Measurements from ENCODE around the gene TIMP4.

TIMP4 gene

GRCh38 chr3:12120374-12121140 is 38.2 kb downstream of the TIMP4 start:
- no peak for TF ChIP-seq CTCF (IDR thresholded peaks at IDR 0.05)
- no peak for TF ChIP-seq ZFX (IDR thresholded peaks at IDR 0.05; ENCODE audit: borderline replicate concordance)
- H3K27ac ChIP-seq, result no peak overlapping the region

GRCh38 chr3:12117473-12117872 is 41.2 kb downstream of the TIMP4 start:
- H3K27ac ChIP-seq, result no peak overlapping the region
- TF ChIP-seq ZFX (IDR thresholded peaks at IDR 0.05; ENCODE audit: borderline replicate concordance), result no peak
- no peak for TF ChIP-seq CTCF (IDR thresholded peaks at IDR 0.05)

- no peak overlapping the region for H3K27ac ChIP-seq
- TF ChIP-seq ZFX (IDR thresholded peaks at IDR 0.05; ENCODE audit: borderline replicate concordance) (no peak), CTCF (IDR thresholded peaks at IDR 0.05) (no peak)
Observed at GRCh38 chr3:12116870-12117269, 41.8 kb downstream of the TIMP4 start.

GRCh38 chr3:12115849-12116248 is 42.9 kb downstream of the TIMP4 start:
- H3K27ac ChIP-seq, result no peak overlapping the region
- TF ChIP-seq ZFX (IDR thresholded peaks at IDR 0.05; ENCODE audit: borderline replicate concordance) (no peak), CTCF (IDR thresholded peaks at IDR 0.05) (no peak)

- no peak for TF ChIP-seq ZFX (IDR thresholded peaks at IDR 0.05; ENCODE audit: borderline replicate concordance)
- no peak for TF ChIP-seq CTCF (IDR thresholded peaks at IDR 0.05)
- H3K27ac ChIP-seq, result no peak overlapping the region
Observed at GRCh38 chr3:12115104-12115503, 43.6 kb downstream of the TIMP4 start.

- TF ChIP-seq ZFX (IDR thresholded peaks at IDR 0.05; ENCODE audit: borderline replicate concordance) (no peak), CTCF (IDR thresholded peaks at IDR 0.05) (no peak)
- no peak overlapping the region for H3K27ac ChIP-seq
Observed at GRCh38 chr3:12114251-12114650, 44.5 kb downstream of the TIMP4 start.

GRCh38 chr3:12107071-12107713 is 51.5 kb downstream of the TIMP4 start:
- TF ChIP-seq CTCF (IDR thresholded peaks at IDR 0.05) (no peak), ZFX (IDR thresholded peaks at IDR 0.05; ENCODE audit: borderline replicate concordance) (no peak)
- H3K27ac ChIP-seq, result no peak overlapping the region

All from 22Rv1 (cell line).